ENCODE data around the gene GID8.
A peak's percentile ranks its signal among the peaks of the same experiment; 100 is the strongest.

Gene GID8

GRCh38 chr20:62975251-62975760 is 37.4 kb downstream of the GID8 start:
- H3K4me3 ChIP-seq (ENCODE audit: insufficient read depth in 1 of 2, low read depth in 1 of 2, low read length in 2 of 2) = no peak overlapping the region
- H3K36me3 ChIP-seq (ENCODE audit: control insufficient read depth in 1 of 2, insufficient read depth in 2 of 2, low read depth in 1 of 2, low read length in 2 of 2) = no peaks in the 10 kb centered on the region
- no peak overlapping the region for H2AK5ac ChIP-seq (ENCODE audit: low read length, severe bottlenecking)
- H3K4ac ChIP-seq (ENCODE audit: low read depth in 1 of 2, low read length in 2 of 2) = no peak overlapping the region
- no peak overlapping the region for H3K4me2 ChIP-seq (ENCODE audit: low read length, poor library complexity, severe bottlenecking)
- no peak overlapping the region for H3K18ac ChIP-seq (ENCODE audit: low read depth in 1 of 2, low read length in 2 of 2)
- H2BK5ac ChIP-seq (ENCODE audit: low read depth, low read length, poor library complexity, severe bottlenecking) = no peak overlapping the region
- H2AFZ ChIP-seq (ENCODE audit: low read depth, low read length) = no peak overlapping the region
- no peak overlapping the region for H2BK15ac ChIP-seq (ENCODE audit: low read depth, poor library complexity, severe bottlenecking)
- no peaks in the 10 kb centered on the region for H3K79me1 ChIP-seq (replicated peaks; ENCODE audit: low read length, poor library complexity, severe bottlenecking)
- no peak overlapping the region for H3K14ac ChIP-seq (ENCODE audit: low read length in 2 of 2)
- DNase-seq = no peak
- peaks cover 9% of the 10 kb centered on the region for H3K4me1 ChIP-seq (ENCODE audit: control insufficient read depth, insufficient read depth, low read depth, low read length)
- H3K27me3 ChIP-seq (ENCODE audit: control insufficient read depth in 1 of 2, insufficient read depth in 1 of 2, low read length in 2 of 2) = peaks cover 86 to 95% of the 10 kb centered on the region in 2 experiments
- H3K27ac ChIP-seq (ENCODE audit: low read length, poor library complexity, severe bottlenecking) = no peak overlapping the region
- WGBS = 74% methylated on average over 10 of the region's 10 CpGs
- H3K9ac ChIP-seq (ENCODE audit: low read length) = no peak overlapping the region
- H4K91ac ChIP-seq (ENCODE audit: low read length) = no peak overlapping the region
- no peak overlapping the region for H4K8ac ChIP-seq (ENCODE audit: low read length)
- no peak overlapping the region for H3K23ac ChIP-seq (ENCODE audit: low read length in 2 of 2)
- H2BK120ac ChIP-seq (ENCODE audit: low read depth, low read length) = no peak overlapping the region
- no peaks in the 10 kb centered on the region for H3K9me3 ChIP-seq (ENCODE audit: control insufficient read depth, low read length)
- no peak overlapping the region for H2BK12ac ChIP-seq (ENCODE audit: low read length in 2 of 2)

DNA sequence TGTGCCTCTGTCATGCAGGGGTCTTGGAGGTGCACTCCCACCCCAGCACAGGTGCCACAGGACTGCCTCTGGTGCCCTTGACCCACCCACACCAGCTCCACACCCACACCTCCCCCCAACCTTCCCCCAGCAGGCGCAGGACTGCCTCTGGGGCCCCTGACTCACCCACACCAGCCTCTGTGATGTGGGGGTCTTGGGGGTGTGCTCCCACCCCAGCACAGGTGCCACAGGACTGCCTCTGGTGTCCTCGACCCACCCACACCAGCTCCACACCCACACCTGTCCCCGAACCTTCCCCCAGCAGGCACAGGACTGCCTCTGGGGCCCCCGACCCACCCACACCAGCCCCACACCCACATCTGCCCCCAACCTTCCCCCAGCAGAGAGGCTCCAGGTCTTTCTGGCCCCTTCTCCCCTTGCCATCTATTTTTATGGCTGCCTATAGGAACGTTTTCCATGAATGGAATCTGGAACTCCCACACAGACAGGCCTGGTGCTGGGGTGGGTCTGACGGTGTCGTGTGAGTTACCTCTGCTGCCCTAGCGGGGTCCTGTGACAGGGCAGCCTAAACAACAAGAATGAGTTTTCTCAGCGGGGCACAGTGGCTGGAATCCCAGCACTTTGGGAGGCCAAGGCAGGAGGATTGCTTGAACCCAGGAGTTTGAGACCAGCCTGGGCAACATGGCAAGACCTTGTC is 38.0 kb downstream of the GID8 start:
- Histone ChIP-seq H3K4me2 (ENCODE audit: low read length, poor library complexity, severe bottlenecking) (no peak overlapping the region), H3K23ac (ENCODE audit: low read length in 2 of 2) (no peak overlapping the region), H3K4me1 (ENCODE audit: control insufficient read depth, insufficient read depth, low read depth, low read length) (peaks cover 9% of the 10 kb centered on the region), H4K91ac (ENCODE audit: low read length) (no peak overlapping the region), H2BK15ac (ENCODE audit: low read depth, poor library complexity, severe bottlenecking) (no peak overlapping the region), H3K27me3 (ENCODE audit: control insufficient read depth in 1 of 2, insufficient read depth in 1 of 2, low read length in 2 of 2) (peaks cover 88 to 95% of the 10 kb centered on the region in 2 experiments), H2BK12ac (ENCODE audit: low read length in 2 of 2) (no peak overlapping the region), H3K4me3 (ENCODE audit: insufficient read depth in 1 of 2, low read depth in 1 of 2, low read length in 2 of 2) (no peak overlapping the region), H4K8ac (ENCODE audit: low read length) (no peak overlapping the region), H3K79me1 (replicated peaks; ENCODE audit: low read length, poor library complexity, severe bottlenecking) (no peaks in the 10 kb centered on the region), H2BK120ac (ENCODE audit: low read depth, low read length) (no peak overlapping the region), H2AFZ (ENCODE audit: low read depth, low read length) (no peak overlapping the region), H3K14ac (ENCODE audit: low read length in 2 of 2) (no peak overlapping the region), H2AK5ac (ENCODE audit: low read length, severe bottlenecking) (no peak overlapping the region), H3K9me3 (ENCODE audit: control insufficient read depth, low read length) (no peaks in the 10 kb centered on the region), H3K36me3 (ENCODE audit: control insufficient read depth in 1 of 2, insufficient read depth in 2 of 2, low read depth in 1 of 2, low read length in 2 of 2) (no peaks in the 10 kb centered on the region), H3K4ac (ENCODE audit: low read depth in 1 of 2, low read length in 2 of 2) (no peak overlapping the region), H3K9ac (ENCODE audit: low read length) (no peak overlapping the region), H3K18ac (ENCODE audit: low read depth in 1 of 2, low read length in 2 of 2) (no peak overlapping the region), H2BK5ac (ENCODE audit: low read depth, low read length, poor library complexity, severe bottlenecking) (no peak overlapping the region), H3K27ac (ENCODE audit: low read length, poor library complexity, severe bottlenecking) (no peak overlapping the region)
- DNase-seq = no peak
- WGBS = 53% methylated on average over 9 of the region's 9 CpGs

- Histone ChIP-seq H3K9ac (ENCODE audit: low read length) (no peak overlapping the region), H3K23ac (ENCODE audit: low read length in 2 of 2) (peak overlapping the region in 1 of 2 experiments; percentile 73), H2BK12ac (ENCODE audit: low read length in 2 of 2) (no peak overlapping the region), H3K36me3 (ENCODE audit: control insufficient read depth in 1 of 2, insufficient read depth in 2 of 2, low read depth in 1 of 2, low read length in 2 of 2) (no peaks in the 10 kb centered on the region), H2BK15ac (ENCODE audit: low read depth, poor library complexity, severe bottlenecking) (no peak overlapping the region), H3K4me1 (ENCODE audit: control insufficient read depth, insufficient read depth, low read depth, low read length) (peaks cover 9% of the 10 kb centered on the region), H3K18ac (ENCODE audit: low read depth in 1 of 2, low read length in 2 of 2) (no peak overlapping the region), H3K4me2 (ENCODE audit: low read length, poor library complexity, severe bottlenecking) (no peak overlapping the region), H3K79me1 (replicated peaks; ENCODE audit: low read length, poor library complexity, severe bottlenecking) (no peaks in the 10 kb centered on the region), H4K91ac (ENCODE audit: low read length) (no peak overlapping the region), H3K14ac (ENCODE audit: low read length in 2 of 2) (no peak overlapping the region), H2BK120ac (ENCODE audit: low read depth, low read length) (no peak overlapping the region), H3K4ac (ENCODE audit: low read depth in 1 of 2, low read length in 2 of 2) (no peak overlapping the region), H2BK5ac (ENCODE audit: low read depth, low read length, poor library complexity, severe bottlenecking) (no peak overlapping the region), H3K27me3 (ENCODE audit: control insufficient read depth in 1 of 2, insufficient read depth in 1 of 2, low read length in 2 of 2) (peaks cover 89 to 92% of the 10 kb centered on the region in 2 experiments), H3K4me3 (ENCODE audit: insufficient read depth in 1 of 2, low read depth in 1 of 2, low read length in 2 of 2) (no peak overlapping the region), H3K9me3 (ENCODE audit: control insufficient read depth, low read length) (no peaks in the 10 kb centered on the region), H2AFZ (ENCODE audit: low read depth, low read length) (no peak overlapping the region), H3K27ac (ENCODE audit: low read length, poor library complexity, severe bottlenecking) (no peak overlapping the region), H2AK5ac (ENCODE audit: low read length, severe bottlenecking) (no peak overlapping the region), H4K8ac (ENCODE audit: low read length) (no peak overlapping the region)
- DNase-seq = no peak
- WGBS = 89% methylated on average over 16 of the region's 16 CpGs
These were observed 38.9 kb downstream of the GID8 start for GRCh38 chr20:62976886-62977285.

DNA sequence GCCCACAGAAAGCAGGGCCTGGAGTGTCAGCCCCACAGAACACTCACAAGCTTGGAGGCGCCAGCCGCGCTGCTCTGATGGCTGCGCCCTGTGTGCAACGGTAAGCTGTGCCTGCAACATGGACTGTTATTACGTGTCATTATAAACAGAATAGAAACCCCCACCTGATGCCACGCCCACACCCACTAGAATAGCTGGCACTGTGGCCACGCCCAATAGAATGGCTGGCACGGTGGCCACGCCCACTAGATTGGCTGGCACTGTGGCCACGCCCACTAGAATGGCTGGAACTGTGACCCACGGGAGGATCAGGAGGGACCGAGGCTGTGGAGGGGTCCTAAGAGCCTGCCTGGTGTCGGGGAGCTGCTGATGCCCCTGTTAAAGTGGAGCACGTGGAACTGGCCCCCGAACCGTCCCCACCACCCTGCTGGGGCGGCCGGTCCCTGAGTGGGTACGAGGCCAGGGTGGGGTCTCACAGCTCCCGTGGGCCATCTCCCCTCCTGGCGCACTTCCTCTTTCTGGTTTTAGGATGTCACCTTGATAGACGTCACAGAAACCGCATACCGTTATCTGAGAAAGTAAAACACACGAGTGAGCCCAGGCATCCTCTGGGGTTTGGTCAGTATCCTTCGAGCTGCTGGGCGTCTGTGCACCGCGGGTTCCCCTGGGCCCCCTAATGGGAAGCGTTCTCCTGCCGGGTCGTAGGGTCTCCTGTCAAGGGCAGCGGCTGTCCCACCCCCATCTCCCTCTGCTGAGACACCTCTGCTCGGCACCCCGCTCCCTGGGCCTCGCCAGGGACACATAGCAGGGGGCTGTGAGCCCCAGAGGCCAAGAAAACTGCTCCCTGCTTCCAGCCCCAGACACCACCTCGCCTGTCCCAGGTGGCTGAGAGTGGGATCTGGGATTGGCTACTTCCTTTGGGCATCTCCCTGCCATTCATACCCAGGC is 39.9 kb downstream of the GID8 start:
- WGBS = 86% methylated on average over 36 of the region's 38 CpGs
- H4K91ac ChIP-seq (ENCODE audit: low read length) = no peak overlapping the region
- H3K36me3 ChIP-seq (ENCODE audit: control insufficient read depth in 1 of 2, insufficient read depth in 2 of 2, low read depth in 1 of 2, low read length in 2 of 2) = no peaks in the 10 kb centered on the region
- H3K14ac ChIP-seq (ENCODE audit: low read length in 2 of 2) = no peak overlapping the region
- no peak overlapping the region for H2BK15ac ChIP-seq (ENCODE audit: low read depth, poor library complexity, severe bottlenecking)
- no peak overlapping the region for H3K27ac ChIP-seq (ENCODE audit: low read length, poor library complexity, severe bottlenecking)
- no peak overlapping the region for H2BK5ac ChIP-seq (ENCODE audit: low read depth, low read length, poor library complexity, severe bottlenecking)
- no peak overlapping the region for H3K18ac ChIP-seq (ENCODE audit: low read depth in 1 of 2, low read length in 2 of 2)
- no peak overlapping the region for H4K8ac ChIP-seq (ENCODE audit: low read length)
- peaks cover 93 to 94% of the 10 kb centered on the region in 2 experiments for H3K27me3 ChIP-seq (ENCODE audit: control insufficient read depth in 1 of 2, insufficient read depth in 1 of 2, low read length in 2 of 2)
- no peak overlapping the region for H2AK5ac ChIP-seq (ENCODE audit: low read length, severe bottlenecking)
- H2BK120ac ChIP-seq (ENCODE audit: low read depth, low read length) = no peak overlapping the region
- H3K9ac ChIP-seq (ENCODE audit: low read length) = no peak overlapping the region
- no peak overlapping the region for H2BK12ac ChIP-seq (ENCODE audit: low read length in 2 of 2)
- no peak overlapping the region for H3K4me2 ChIP-seq (ENCODE audit: low read length, poor library complexity, severe bottlenecking)
- peaks cover 2% of the 10 kb centered on the region for H3K4me1 ChIP-seq (ENCODE audit: control insufficient read depth, insufficient read depth, low read depth, low read length)
- no peaks in the 10 kb centered on the region for H3K79me1 ChIP-seq (replicated peaks; ENCODE audit: low read length, poor library complexity, severe bottlenecking)
- H3K4me3 ChIP-seq (ENCODE audit: insufficient read depth in 1 of 2, low read depth in 1 of 2, low read length in 2 of 2) = no peak overlapping the region
- H3K23ac ChIP-seq (ENCODE audit: low read length in 2 of 2) = no peak overlapping the region
- H3K9me3 ChIP-seq (ENCODE audit: control insufficient read depth, low read length) = no peaks in the 10 kb centered on the region
- no peak overlapping the region for H2AFZ ChIP-seq (ENCODE audit: low read depth, low read length)
- no peak for DNase-seq
- no peak overlapping the region for H3K4ac ChIP-seq (ENCODE audit: low read depth in 1 of 2, low read length in 2 of 2)
